ENCODE results near the gene ADCY1.

ADCY1 gene

GRCh38 chr7:45715471-45716352 lies 141.5 kb downstream of the ADCY1 start:
- H3K27me3 ChIP-seq (ENCODE audit: low read depth, low read length): no peaks in the 10 kb centered on the region
- no peak for TF ChIP-seq CTCF (IDR thresholded peaks at IDR 0.05; ENCODE audit: low read depth, low read length)
- TF ChIP-seq EZH2phosphoT487 (IDR thresholded peaks at IDR 0.05; ENCODE audit: low read depth): no peak
- no peaks in the 10 kb centered on the region for H3K36me3 ChIP-seq (replicated peaks; ENCODE audit: low read depth, low read length)
- H2AFZ ChIP-seq (ENCODE audit: low read depth, low read length): no peak overlapping the region
- H3K9me3 ChIP-seq (ENCODE audit: insufficient read depth, low read length): no peaks in the 10 kb centered on the region
- no peaks in the 10 kb centered on the region for H4K20me1 ChIP-seq (ENCODE audit: insufficient read depth, low read length)
- no peak overlapping the region for H3K27ac ChIP-seq (ENCODE audit: low read length)
- H3K4me1 ChIP-seq (ENCODE audit: low read length): no peaks in the 10 kb centered on the region
- H3K9ac ChIP-seq (ENCODE audit: low read length): no peak overlapping the region
- H3K4me2 ChIP-seq (ENCODE audit: low read length): no peak overlapping the region
- no peaks in the 10 kb centered on the region for H3K79me2 ChIP-seq (ENCODE audit: low read length)
- no peak overlapping the region for H3K4me3 ChIP-seq (ENCODE audit: low read length)

- H3K4me3 ChIP-seq (ENCODE audit: low read length): no peak overlapping the region
- H2AFZ ChIP-seq (ENCODE audit: low read depth, low read length): no peak overlapping the region
- H4K20me1 ChIP-seq (ENCODE audit: insufficient read depth, low read length): no peaks in the 10 kb centered on the region
- no peak overlapping the region for H3K9ac ChIP-seq (ENCODE audit: low read length)
- H3K27me3 ChIP-seq (ENCODE audit: low read depth, low read length): no peaks in the 10 kb centered on the region
- H3K4me2 ChIP-seq (ENCODE audit: low read length): no peak overlapping the region
- H3K36me3 ChIP-seq (replicated peaks; ENCODE audit: low read depth, low read length): no peaks in the 10 kb centered on the region
- no peaks in the 10 kb centered on the region for H3K9me3 ChIP-seq (ENCODE audit: insufficient read depth, low read length)
- no peak overlapping the region for H3K27ac ChIP-seq (ENCODE audit: low read length)
- no peaks in the 10 kb centered on the region for H3K4me1 ChIP-seq (ENCODE audit: low read length)
- no peaks in the 10 kb centered on the region for H3K79me2 ChIP-seq (ENCODE audit: low read length)
- TF ChIP-seq EZH2phosphoT487 (IDR thresholded peaks at IDR 0.05; ENCODE audit: low read depth) (no peak), CTCF (IDR thresholded peaks at IDR 0.05; ENCODE audit: low read depth, low read length) (no peak)
Measured at GRCh38 chr7:45716380-45717203, 142.4 kb downstream of the ADCY1 start.

GRCh38 chr7:45717537-45718235 lies 143.5 kb downstream of the ADCY1 start:
- no peak overlapping the region for H3K4me2 ChIP-seq (ENCODE audit: low read length)
- H3K4me1 ChIP-seq (ENCODE audit: low read length): no peaks in the 10 kb centered on the region
- H2AFZ ChIP-seq (ENCODE audit: low read depth, low read length): no peak overlapping the region
- no peaks in the 10 kb centered on the region for H3K9me3 ChIP-seq (ENCODE audit: insufficient read depth, low read length)
- H3K27ac ChIP-seq (ENCODE audit: low read length): no peak overlapping the region
- no peaks in the 10 kb centered on the region for H3K79me2 ChIP-seq (ENCODE audit: low read length)
- no peak overlapping the region for H3K4me3 ChIP-seq (ENCODE audit: low read length)
- no peak overlapping the region for H3K9ac ChIP-seq (ENCODE audit: low read length)
- no peaks in the 10 kb centered on the region for H4K20me1 ChIP-seq (ENCODE audit: insufficient read depth, low read length)
- TF ChIP-seq EZH2phosphoT487 (IDR thresholded peaks at IDR 0.05; ENCODE audit: low read depth) (no peak), CTCF (IDR thresholded peaks at IDR 0.05; ENCODE audit: low read depth, low read length) (no peak)
- H3K36me3 ChIP-seq (replicated peaks; ENCODE audit: low read depth, low read length): peaks cover 2% of the 10 kb centered on the region
- H3K27me3 ChIP-seq (ENCODE audit: low read depth, low read length): no peaks in the 10 kb centered on the region

All from OCI-LY3 (cell line).